Measurements from ENCODE around the gene SEPTIN10. TPM values are rescaled to one million over a fixed set of nuclear protein-coding genes. Genes with fewer than 3 reads are reported as not detected.
"Not testable (repeated sequence)": the region's sequence is repeated elsewhere in the genome, so short reads cannot be mapped to it uniquely, and the experiment has no call there.

SEPTIN10 gene
- total RNA-seq, 1 donor from 2014 or later, result 86.1 TPM

DNA sequence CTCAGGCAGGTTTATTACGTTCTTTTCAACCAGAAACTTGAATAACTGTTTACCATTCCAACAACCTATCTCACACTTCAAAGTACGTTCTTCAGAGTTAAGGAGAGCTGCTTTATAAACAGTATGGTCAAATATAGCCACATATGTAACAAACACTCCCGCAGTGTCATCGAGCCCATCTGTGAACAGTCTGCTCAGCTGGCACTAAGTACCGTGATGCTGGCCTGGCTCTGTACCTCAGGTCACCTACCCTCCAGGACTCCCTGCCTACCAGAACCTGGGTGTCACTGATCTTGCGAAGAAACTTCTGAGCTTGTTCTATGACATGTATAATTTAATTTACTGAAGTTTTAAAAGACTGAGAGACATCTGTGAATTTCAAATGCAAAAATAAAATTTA, 71.4 kb downstream of the SEPTIN10 start:
- TF ChIP-seq, protein P1, sequence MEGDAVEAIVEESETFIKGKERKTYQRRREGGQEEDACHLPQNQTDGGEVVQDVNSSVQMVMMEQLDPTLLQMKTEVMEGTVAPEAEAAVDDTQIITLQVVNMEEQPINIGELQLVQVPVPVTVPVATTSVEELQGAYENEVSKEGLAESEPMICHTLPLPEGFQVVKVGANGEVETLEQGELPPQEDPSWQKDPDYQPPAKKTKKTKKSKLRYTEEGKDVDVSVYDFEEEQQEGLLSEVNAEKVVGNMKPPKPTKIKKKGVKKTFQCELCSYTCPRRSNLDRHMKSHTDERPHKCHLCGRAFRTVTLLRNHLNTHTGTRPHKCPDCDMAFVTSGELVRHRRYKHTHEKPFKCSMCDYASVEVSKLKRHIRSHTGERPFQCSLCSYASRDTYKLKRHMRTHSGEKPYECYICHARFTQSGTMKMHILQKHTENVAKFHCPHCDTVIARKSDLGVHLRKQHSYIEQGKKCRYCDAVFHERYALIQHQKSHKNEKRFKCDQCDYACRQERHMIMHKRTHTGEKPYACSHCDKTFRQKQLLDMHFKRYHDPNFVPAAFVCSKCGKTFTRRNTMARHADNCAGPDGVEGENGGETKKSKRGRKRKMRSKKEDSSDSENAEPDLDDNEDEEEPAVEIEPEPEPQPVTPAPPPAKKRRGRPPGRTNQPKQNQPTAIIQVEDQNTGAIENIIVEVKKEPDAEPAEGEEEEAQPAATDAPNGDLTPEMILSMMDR (IDR thresholded peaks at IDR 0.05), result no peak
- DNase-seq (ENCODE audit: low spot score), result no peak
- Mint-ChIP-seq H3K27ac (ENCODE audit: unreplicated experiment) (no peak overlapping the region), H3K4me1 (ENCODE audit: low read depth) (peaks cover 7% of the 10 kb centered on the region), H3K9me3 (ENCODE audit: low read depth) (no peaks in the 10 kb centered on the region), H3K4me3 (ENCODE audit: unreplicated experiment) (no peak overlapping the region), H3K27me3 (ENCODE audit: low read depth) (no peaks in the 10 kb centered on the region), H3K36me3 (ENCODE audit: low read depth) (peaks cover 3% of the 10 kb centered on the region)

DNA sequence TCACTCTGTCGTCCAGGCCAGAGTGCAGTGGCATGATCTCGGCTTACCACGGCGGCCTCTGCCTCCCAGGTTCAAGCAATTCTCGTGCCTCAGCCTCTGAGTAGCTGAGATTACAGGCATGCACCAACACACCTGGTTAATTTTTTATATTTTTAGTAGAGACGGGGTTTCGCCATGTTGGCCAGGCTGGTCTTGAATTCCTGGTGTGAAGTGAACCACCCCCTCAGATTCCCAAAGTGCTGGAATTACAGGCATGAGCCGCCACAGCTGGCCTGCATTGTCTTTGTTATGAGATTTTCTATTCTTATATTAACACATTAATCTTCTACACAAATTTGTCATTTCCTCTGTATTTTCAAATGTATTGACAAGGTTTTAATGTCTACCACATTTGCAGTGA, 75.2 kb downstream of the SEPTIN10 start:
- DNase-seq (ENCODE audit: low spot score), result no peak
- Mint-ChIP-seq H3K36me3 (ENCODE audit: low read depth) (no peaks in the 10 kb centered on the region), H3K27me3 (ENCODE audit: low read depth) (no peaks in the 10 kb centered on the region), H3K4me1 (ENCODE audit: low read depth) (peaks cover 19% of the 10 kb centered on the region), H3K9me3 (ENCODE audit: low read depth) (peaks cover 3% of the 10 kb centered on the region), H3K4me3 (ENCODE audit: unreplicated experiment) (no peak overlapping the region), H3K27ac (ENCODE audit: unreplicated experiment) (no peak overlapping the region)
- TF ChIP-seq, protein P1 (IDR thresholded peaks at IDR 0.05), result no peak

DNA sequence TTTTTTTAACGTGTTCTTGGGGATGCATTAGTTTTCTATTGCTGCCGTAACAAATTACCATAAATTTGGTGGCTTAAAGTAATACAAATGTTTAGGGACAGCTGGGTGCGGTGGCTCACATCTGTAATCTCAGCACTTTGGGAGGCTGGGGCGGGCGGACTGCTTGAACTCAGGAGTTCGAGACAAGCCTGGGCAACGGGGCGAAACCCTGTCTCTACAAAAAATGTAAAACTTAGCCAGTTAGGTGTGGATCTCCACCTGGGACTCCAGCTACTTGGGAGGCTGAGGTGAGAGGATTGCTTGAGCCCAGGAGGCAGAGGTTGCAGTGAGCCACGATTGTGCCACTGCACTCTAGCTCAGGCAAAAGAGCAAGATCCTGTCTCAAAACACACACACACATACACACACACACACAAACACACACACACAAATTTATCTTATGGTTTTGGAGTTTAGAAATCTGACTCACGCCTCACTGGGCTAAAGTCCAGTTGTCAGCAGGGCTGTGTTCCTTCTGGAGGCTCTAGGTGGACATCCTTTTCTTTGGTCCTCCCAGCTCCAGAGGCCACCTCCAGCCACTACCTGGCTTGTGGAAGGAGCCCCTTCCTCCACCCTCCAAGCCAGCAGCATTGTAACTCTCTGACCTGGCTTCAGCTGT, 76.1 kb downstream of the SEPTIN10 start:
- H3K27ac Mint-ChIP-seq (ENCODE audit: unreplicated experiment), result no peak overlapping the region
- no peak overlapping the region for H3K4me3 Mint-ChIP-seq (ENCODE audit: unreplicated experiment)
- H3K27me3 Mint-ChIP-seq (ENCODE audit: low read depth), result no peaks in the 10 kb centered on the region
- peaks cover 3% of the 10 kb centered on the region for H3K9me3 Mint-ChIP-seq (ENCODE audit: low read depth)
- TF ChIP-seq, protein P1 (IDR thresholded peaks at IDR 0.05), result no peak
- peaks cover 19% of the 10 kb centered on the region for H3K4me1 Mint-ChIP-seq (ENCODE audit: low read depth)
- no peaks in the 10 kb centered on the region for H3K36me3 Mint-ChIP-seq (ENCODE audit: low read depth)
- DNase-seq (ENCODE audit: low spot score), result no peak

DNA sequence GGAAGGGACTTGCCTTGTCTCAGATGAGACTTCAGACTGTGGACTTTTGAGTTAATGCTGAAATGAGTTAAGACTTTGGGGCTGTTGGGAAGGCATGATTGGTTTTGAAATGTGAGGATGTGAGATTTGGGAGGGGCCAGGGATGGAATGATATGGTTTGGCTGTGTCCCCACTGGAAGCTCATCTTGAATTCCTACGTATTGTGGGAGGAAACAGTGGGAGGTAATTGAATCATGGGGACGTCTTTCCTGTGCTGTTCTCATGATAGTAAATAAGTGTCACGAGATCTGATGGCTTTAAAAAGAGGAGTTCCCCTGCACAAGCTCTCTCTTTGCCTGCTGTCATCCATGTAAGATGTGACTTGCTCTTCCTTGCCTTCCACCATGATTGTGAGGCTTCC, 77.2 kb downstream of the SEPTIN10 start:
- not testable (repeated sequence) for DNase-seq (ENCODE audit: low spot score); H3K4me3 Mint-ChIP-seq (ENCODE audit: unreplicated experiment); H3K27me3 Mint-ChIP-seq (ENCODE audit: low read depth); H3K27ac Mint-ChIP-seq (ENCODE audit: unreplicated experiment); H3K9me3 Mint-ChIP-seq (ENCODE audit: low read depth); H3K36me3 Mint-ChIP-seq (ENCODE audit: low read depth)
- H3K4me1 Mint-ChIP-seq (ENCODE audit: low read depth), result peaks cover 19% of the 10 kb centered on the region

DNA sequence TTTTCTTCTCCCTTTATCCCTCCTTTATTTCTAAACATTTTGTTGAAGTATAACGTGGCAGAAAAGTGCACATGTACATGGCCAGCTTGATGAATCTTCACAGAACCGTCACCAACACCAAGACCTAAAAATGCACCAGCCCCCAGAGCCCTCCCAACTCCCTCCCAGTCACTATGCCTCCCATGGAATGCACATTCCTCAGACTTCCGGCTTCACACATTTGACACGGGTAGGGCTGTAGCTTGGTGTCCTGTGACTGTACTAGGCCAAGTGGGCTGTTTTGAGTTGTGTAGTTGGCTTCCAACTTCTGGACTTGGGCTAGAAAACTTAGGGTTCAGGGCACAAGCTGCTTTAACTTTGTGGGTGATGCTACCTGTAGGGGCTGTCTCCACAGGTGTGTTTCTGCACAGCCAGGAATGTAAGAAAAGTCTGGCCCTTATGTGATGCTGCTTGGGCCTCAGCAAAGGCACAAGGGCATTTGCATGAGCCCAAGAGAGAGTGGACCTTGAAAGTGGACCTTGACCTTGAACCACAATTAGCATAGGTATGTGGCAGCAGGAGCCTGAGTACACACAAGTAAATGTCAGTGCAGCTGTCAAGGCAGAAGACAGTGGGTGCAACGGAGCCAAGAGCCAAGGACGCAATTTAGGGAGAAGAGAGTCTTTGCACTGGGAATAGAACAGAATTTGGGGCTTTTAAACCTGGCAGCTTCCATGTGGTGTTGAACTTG, 78.4 kb downstream of the SEPTIN10 start:
- Mint-ChIP-seq H3K27me3 (ENCODE audit: low read depth) (no peaks in the 10 kb centered on the region), H3K27ac (ENCODE audit: unreplicated experiment) (no peak overlapping the region), H3K4me1 (ENCODE audit: low read depth) (peaks cover 24% of the 10 kb centered on the region), H3K4me3 (ENCODE audit: unreplicated experiment) (no peak overlapping the region), H3K9me3 (ENCODE audit: low read depth) (peaks cover 3% of the 10 kb centered on the region), H3K36me3 (ENCODE audit: low read depth) (no peaks in the 10 kb centered on the region)
- TF ChIP-seq, protein P1 (IDR thresholded peaks at IDR 0.05), result no peak
- no peak for DNase-seq (ENCODE audit: low spot score)
